Spinal cord (tissue), 10 donors: ENCODE results near the gene HAGH. TPM values are rescaled to one million over a fixed set of nuclear protein-coding genes. Genes with fewer than 3 reads are reported as not detected.
A peak's percentile ranks its signal among the peaks of the same experiment; 100 is the strongest.

ENCODE experiments used
- DNase-seq, 6 donors: peaks; one replicate each; pipeline versions ENCODE4 v3.0.0 to v3.0.0-alpha.2; 2013 to 2015; ENCODE audit warnings: low spot score in 6 of 6, low read depth in 4 of 6
- H3K27ac ChIP-seq: one replicate; pipeline ENCODE4 v1.5.1; 2013; ENCODE audit warnings: low read depth, low read length, control low read depth
- H3K27me3 ChIP-seq: one replicate; pipeline ENCODE4 v1.6.1; 2013; ENCODE audit warnings: low read length; ENCODE audit not compliant: control insufficient read depth, insufficient read depth
- H3K36me3 ChIP-seq: one replicate; pipeline ENCODE4 v1.6.1; 2013; ENCODE audit warnings: low read length; ENCODE audit not compliant: control insufficient read depth, insufficient read depth
- H3K4me1 ChIP-seq: one replicate; pipeline ENCODE4 v1.6.1; 2013; ENCODE audit warnings: low read length; ENCODE audit not compliant: control insufficient read depth, insufficient read depth
- H3K4me3 ChIP-seq: one replicate; pipeline ENCODE4 v1.5.1; 2013; ENCODE audit warnings: low read depth, low read length, control low read depth
- H3K9me3 ChIP-seq: one replicate; pipeline ENCODE4 v1.6.1; 2013; ENCODE audit warnings: low read length; ENCODE audit not compliant: control insufficient read depth, insufficient read depth
- WGBS: methylation state at CpG from one replicate; pipeline ENCODE4 v1.1.5; 2013; ENCODE audit warnings: missing lambda C conversion rate; ENCODE audit not compliant: insufficient coverage; 5-methylcytosine and 5-hydroxymethylcytosine counted together
- polyA plus RNA-seq, 2 donors: library from polyadenylated mRNA; unstranded; fragments of 120-200 nt; gene quantifications; one replicate each; pipeline ENCODE4 v1.2.1, GENCODE V29; 2013; ENCODE audit not compliant: insufficient read length in 2 of 2
- total RNA-seq, 2 donors: library from RNA; depleted of rRNA in 1 of 2; stranded (reverse); fragments of 120-200 nt in 1 of 2; fragments of >200 nt in 1 of 2; gene quantifications; one replicate each; pipeline versions ENCODE4 v1.2.3 to v1.2.4, GENCODE V29; 2013 to 2014
- donor health status: healthy.

Gene HAGH
- total and polyA plus RNA-seq, 4 donors = 68.6 to 99.3 (median 90.8) TPM

GRCh38 chr16:1781758-1782407, 44.7 kb downstream of the HAGH start:
- H3K4me1 ChIP-seq = peaks cover 45% of the 10 kb centered on the region
- H3K27ac ChIP-seq = peak overlapping the region; percentile 40
- WGBS = under 1% methylated on average over 70 of the region's 70 CpGs
- H3K27me3 ChIP-seq = no peaks in the 10 kb centered on the region
- DNase-seq = peak in 1 of 6 donors; percentile 12
- H3K4me3 ChIP-seq = peak overlapping the region; percentile 80
- H3K9me3 ChIP-seq = no peaks in the 10 kb centered on the region
- H3K36me3 ChIP-seq = peaks cover 71% of the 10 kb centered on the region

- peak overlapping the region; percentile 80 for H3K4me3 ChIP-seq
- no peaks in the 10 kb centered on the region for H3K9me3 ChIP-seq
- DNase-seq = no peak
- 71% methylated on average over 20 of the region's 20 CpGs for WGBS
- H3K4me1 ChIP-seq = peaks cover 45% of the 10 kb centered on the region
- peaks cover 71% of the 10 kb centered on the region for H3K36me3 ChIP-seq
- no peaks in the 10 kb centered on the region for H3K27me3 ChIP-seq
- H3K27ac ChIP-seq = no peak overlapping the region
Measured at GRCh38 chr16:1781254-1781653, 45.4 kb downstream of the HAGH start.

- no peak overlapping the region for H3K4me3 ChIP-seq
- 88% methylated on average over 2 of the region's 6 CpGs for WGBS
- H3K27ac ChIP-seq = no peak overlapping the region
- no peaks in the 10 kb centered on the region for H3K9me3 ChIP-seq
- peaks cover 45% of the 10 kb centered on the region for H3K4me1 ChIP-seq
- H3K36me3 ChIP-seq = peaks cover 71% of the 10 kb centered on the region
- no peak for DNase-seq
- H3K27me3 ChIP-seq = no peaks in the 10 kb centered on the region
Measured at GRCh38 chr16:1780677-1781072, 46.0 kb downstream of the HAGH start.

- no peak for DNase-seq
- WGBS = 87% methylated on average over 26 of the region's 27 CpGs
- Histone ChIP-seq H3K27ac (no peak overlapping the region), H3K36me3 (peaks cover 71% of the 10 kb centered on the region), H3K27me3 (no peaks in the 10 kb centered on the region), H3K9me3 (no peaks in the 10 kb centered on the region), H3K4me3 (no peak overlapping the region), H3K4me1 (peaks cover 45% of the 10 kb centered on the region)
Measured at GRCh38 chr16:1779741-1780676, 46.6 kb downstream of the HAGH start.

- H3K27ac ChIP-seq = no peak overlapping the region
- no peak for DNase-seq
- H3K36me3 ChIP-seq = peaks cover 74% of the 10 kb centered on the region
- WGBS = 82% methylated on average over 8 of the region's 8 CpGs
- H3K9me3 ChIP-seq = no peaks in the 10 kb centered on the region
- H3K4me3 ChIP-seq = no peak overlapping the region
- no peaks in the 10 kb centered on the region for H3K27me3 ChIP-seq
- H3K4me1 ChIP-seq = peaks cover 48% of the 10 kb centered on the region
Measured at GRCh38 chr16:1779234-1779701, 47.4 kb downstream of the HAGH start.

GRCh38 chr16:1778200-1779179, 48.1 kb downstream of the HAGH start:
- H3K9me3 ChIP-seq = no peaks in the 10 kb centered on the region
- WGBS = 83% methylated on average over 34 of the region's 34 CpGs
- H3K4me3 ChIP-seq = no peak overlapping the region
- DNase-seq = no peak
- peaks cover 77% of the 10 kb centered on the region for H3K36me3 ChIP-seq
- H3K27ac ChIP-seq = no peak overlapping the region
- H3K27me3 ChIP-seq = no peaks in the 10 kb centered on the region
- H3K4me1 ChIP-seq = peaks cover 47% of the 10 kb centered on the region

GRCh38 chr16:1777375-1778199, 49.0 kb downstream of the HAGH start:
- no peak overlapping the region for H3K27ac ChIP-seq
- peaks cover 77% of the 10 kb centered on the region for H3K36me3 ChIP-seq

GRCh38 chr16:1776991-1777374, 49.6 kb downstream of the HAGH start:
- no peak for DNase-seq

More at GRCh38 chr16:1777375-1778199, 49.0 kb downstream of the HAGH start:
- DNase-seq = no peak
- H3K4me3 ChIP-seq = no peak overlapping the region
- H3K4me1 ChIP-seq = peaks cover 44% of the 10 kb centered on the region
- WGBS = 78% methylated on average over 27 of the region's 36 CpGs
- H3K27me3 ChIP-seq = no peaks in the 10 kb centered on the region
- no peaks in the 10 kb centered on the region for H3K9me3 ChIP-seq

More at GRCh38 chr16:1776991-1777374, 49.6 kb downstream of the HAGH start:
- no peaks in the 10 kb centered on the region for H3K27me3 ChIP-seq
- H3K36me3 ChIP-seq = peaks cover 83% of the 10 kb centered on the region
- H3K4me1 ChIP-seq = peaks cover 50% of the 10 kb centered on the region
- H3K27ac ChIP-seq = no peak overlapping the region
- H3K4me3 ChIP-seq = no peak overlapping the region
- H3K9me3 ChIP-seq = no peaks in the 10 kb centered on the region
- 87% methylated on average over 22 of the region's 22 CpGs for WGBS
